ENCODE results near the gene BOD1.

The BOD1 gene

DNA sequence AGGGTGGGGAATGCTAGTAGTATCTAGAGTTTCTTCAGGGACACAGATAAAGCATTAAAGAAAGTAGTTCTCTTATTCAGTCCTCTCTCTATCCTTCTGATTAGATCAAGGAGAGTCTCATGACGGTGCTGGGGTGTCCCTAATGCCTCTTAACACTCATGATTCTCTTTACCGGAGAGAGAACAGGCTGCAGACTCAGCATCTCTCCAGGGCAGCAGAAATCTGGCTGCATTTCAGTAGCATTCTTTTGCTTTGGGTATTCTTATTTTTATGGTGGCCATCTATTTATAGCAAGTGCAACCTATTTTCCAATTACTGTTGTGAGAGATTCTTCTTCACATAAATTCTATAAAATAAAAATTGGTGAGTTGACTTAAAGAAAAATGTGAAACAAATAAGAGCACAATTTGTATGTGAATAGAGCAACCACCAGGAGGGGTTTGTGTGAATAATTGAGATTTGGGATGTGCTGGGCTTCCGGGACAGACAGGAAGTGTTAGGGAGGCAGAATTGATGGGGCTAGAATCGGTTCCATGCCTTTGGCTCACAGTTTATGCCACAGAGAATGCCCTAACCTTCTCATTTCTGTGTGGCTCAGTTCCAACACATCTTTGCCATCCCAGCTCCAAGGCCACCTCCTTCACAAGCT, 23.8 kb upstream of the BOD1 start:
- H3K36me3 ChIP-seq (ENCODE audit: control insufficient read depth, insufficient read depth, low read length), result no peaks in the 10 kb centered on the region
- no peaks in the 10 kb centered on the region for H3K27me3 ChIP-seq (replicated peaks; ENCODE audit: control insufficient read depth, insufficient read depth, low read length, poor library complexity, severe bottlenecking)
- H3K27ac ChIP-seq (ENCODE audit: insufficient read depth, low read length, poor library complexity, severe bottlenecking), result no peak overlapping the region
- no peaks in the 10 kb centered on the region for H3K9me3 ChIP-seq (ENCODE audit: control insufficient read depth, low read length)
- no peak overlapping the region for H3K4me3 ChIP-seq (ENCODE audit: insufficient read depth, low read depth, low read length, poor library complexity, severe bottlenecking)
- DNase-seq, result no peak
- H3K4me1 ChIP-seq (ENCODE audit: control insufficient read depth, insufficient read depth, low read length, poor library complexity, severe bottlenecking), result no peaks in the 10 kb centered on the region

DNA sequence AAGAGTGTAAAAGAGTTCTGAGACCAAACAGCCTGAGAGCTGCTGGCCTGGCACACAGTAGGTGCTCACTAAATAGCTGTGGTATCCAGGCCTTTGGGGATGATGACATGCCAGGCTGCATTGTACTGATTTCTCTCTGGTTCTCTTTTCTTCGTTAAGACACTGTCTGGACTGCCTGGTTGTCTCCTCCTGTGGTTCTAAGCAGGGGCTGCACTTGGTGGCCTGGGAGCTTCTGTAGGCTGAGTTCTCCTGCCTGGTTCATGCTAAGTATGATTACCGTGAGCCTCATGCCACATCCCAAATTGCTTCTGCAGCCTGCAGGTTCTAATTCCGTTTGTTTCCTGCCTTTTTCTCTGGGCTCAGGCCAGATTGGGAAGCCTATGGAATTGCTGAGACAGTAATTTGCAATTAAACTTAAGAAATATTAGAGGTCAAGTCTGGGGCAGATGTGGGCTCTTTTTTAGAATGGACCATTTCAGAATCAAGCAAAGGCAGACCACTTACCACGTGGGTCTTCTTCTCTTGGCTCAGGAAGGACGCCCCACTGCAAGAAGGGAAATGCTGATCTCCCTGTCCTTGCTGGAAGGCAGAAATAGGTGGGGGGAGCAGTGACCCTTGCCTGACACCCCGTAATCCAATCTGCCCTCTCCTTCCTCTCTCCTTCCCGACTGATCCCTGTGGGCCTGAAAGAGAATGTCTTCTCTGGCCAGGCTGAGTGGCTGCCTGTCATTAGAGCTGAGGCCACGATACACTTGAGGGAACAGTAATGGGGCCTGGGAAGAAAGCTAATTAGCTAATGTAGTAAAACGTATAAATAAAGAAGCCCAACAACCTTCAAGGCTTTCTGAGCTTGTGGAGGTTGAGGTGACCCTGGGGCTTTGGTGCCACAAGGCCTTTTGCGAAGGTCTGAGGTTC, 21.9 kb upstream of the BOD1 start:
- DNase-seq, result no peak
- Histone ChIP-seq H3K4me1 (ENCODE audit: control insufficient read depth, insufficient read depth, low read length, poor library complexity, severe bottlenecking) (no peaks in the 10 kb centered on the region), H3K27me3 (replicated peaks; ENCODE audit: control insufficient read depth, insufficient read depth, low read length, poor library complexity, severe bottlenecking) (no peaks in the 10 kb centered on the region), H3K36me3 (ENCODE audit: control insufficient read depth, insufficient read depth, low read length) (no peaks in the 10 kb centered on the region), H3K4me3 (ENCODE audit: insufficient read depth, low read depth, low read length, poor library complexity, severe bottlenecking) (no peak overlapping the region), H3K9me3 (ENCODE audit: control insufficient read depth, low read length) (no peaks in the 10 kb centered on the region), H3K27ac (ENCODE audit: insufficient read depth, low read length, poor library complexity, severe bottlenecking) (no peak overlapping the region)

DNA sequence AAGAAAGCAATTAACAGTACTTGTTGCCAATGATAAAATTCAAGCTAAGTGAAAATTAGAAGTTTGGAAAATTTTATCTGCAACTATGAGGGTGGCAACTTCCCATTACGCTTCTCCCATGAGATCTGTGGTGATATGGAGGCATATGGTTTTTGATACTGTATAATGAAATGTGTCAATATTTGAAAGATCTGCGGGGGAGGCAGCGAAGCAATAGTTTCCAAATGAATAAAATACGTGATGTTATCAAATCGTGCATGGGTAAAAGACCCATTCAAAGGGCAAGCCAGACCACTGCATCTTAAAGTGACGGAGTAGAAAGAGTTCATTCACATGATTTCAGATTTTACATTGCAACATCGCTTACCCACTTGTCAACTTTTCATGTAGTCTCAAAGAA, 20.9 kb upstream of the BOD1 start:
- no peaks in the 10 kb centered on the region for H3K9me3 ChIP-seq (ENCODE audit: control insufficient read depth, low read length)
- H3K4me3 ChIP-seq (ENCODE audit: insufficient read depth, low read depth, low read length, poor library complexity, severe bottlenecking), result no peak overlapping the region
- no peak overlapping the region for H3K27ac ChIP-seq (ENCODE audit: insufficient read depth, low read length, poor library complexity, severe bottlenecking)
- H3K36me3 ChIP-seq (ENCODE audit: control insufficient read depth, insufficient read depth, low read length), result no peaks in the 10 kb centered on the region
- no peak for DNase-seq
- H3K27me3 ChIP-seq (replicated peaks; ENCODE audit: control insufficient read depth, insufficient read depth, low read length, poor library complexity, severe bottlenecking), result no peaks in the 10 kb centered on the region
- H3K4me1 ChIP-seq (ENCODE audit: control insufficient read depth, insufficient read depth, low read length, poor library complexity, severe bottlenecking), result no peaks in the 10 kb centered on the region

DNA sequence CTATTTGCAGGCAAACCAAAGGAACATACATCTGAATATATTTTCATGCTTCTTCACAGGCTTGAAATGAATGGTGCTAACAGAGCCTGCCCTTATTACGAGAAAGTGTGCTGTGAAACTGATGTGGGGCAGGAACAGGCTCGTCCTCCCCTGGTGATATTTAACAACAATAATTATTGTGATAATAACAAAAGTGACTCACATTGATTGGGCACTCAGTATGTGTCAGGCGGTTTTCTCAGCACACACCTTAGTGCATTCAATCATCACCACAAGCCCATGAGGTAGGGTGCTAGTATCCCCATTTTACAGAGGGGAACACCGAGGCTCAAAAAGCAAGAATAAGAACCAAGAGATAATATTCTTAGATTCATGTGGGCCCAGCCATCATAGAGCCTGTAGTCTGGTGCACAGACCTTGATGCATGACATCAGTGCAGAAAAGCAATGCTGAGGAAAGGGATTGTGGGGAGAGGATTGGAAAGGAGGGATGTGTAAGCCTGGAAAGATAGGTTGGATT, 18.1 kb upstream of the BOD1 start:
- Histone ChIP-seq H3K36me3 (ENCODE audit: control insufficient read depth, insufficient read depth, low read length) (no peaks in the 10 kb centered on the region), H3K27me3 (replicated peaks; ENCODE audit: control insufficient read depth, insufficient read depth, low read length, poor library complexity, severe bottlenecking) (no peaks in the 10 kb centered on the region), H3K4me3 (ENCODE audit: insufficient read depth, low read depth, low read length, poor library complexity, severe bottlenecking) (no peak overlapping the region), H3K9me3 (ENCODE audit: control insufficient read depth, low read length) (no peaks in the 10 kb centered on the region), H3K27ac (ENCODE audit: insufficient read depth, low read length, poor library complexity, severe bottlenecking) (no peak overlapping the region), H3K4me1 (ENCODE audit: control insufficient read depth, insufficient read depth, low read length, poor library complexity, severe bottlenecking) (no peaks in the 10 kb centered on the region)
- no peak for DNase-seq

DNA sequence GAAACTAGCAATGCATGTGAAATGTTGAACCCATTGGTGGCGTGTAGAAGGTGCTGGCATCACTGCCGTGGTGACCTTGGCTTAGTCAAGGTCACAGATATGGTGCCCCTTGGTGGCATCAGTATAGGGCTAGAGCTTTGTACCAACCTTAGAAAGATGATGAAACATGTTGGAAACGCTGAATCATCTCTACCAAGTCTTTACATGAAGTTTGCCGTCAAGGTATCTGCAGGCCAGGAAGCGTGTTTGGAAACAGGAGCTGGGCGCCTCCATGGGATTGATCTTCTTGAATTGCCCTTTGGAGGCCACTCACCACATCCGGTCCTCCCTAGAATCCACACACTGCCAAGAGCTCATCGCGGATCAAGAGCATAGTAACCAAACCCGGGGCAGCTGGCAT, 16.9 kb upstream of the BOD1 start:
- no peak overlapping the region for H3K4me3 ChIP-seq (ENCODE audit: insufficient read depth, low read depth, low read length, poor library complexity, severe bottlenecking)
- no peaks in the 10 kb centered on the region for H3K4me1 ChIP-seq (ENCODE audit: control insufficient read depth, insufficient read depth, low read length, poor library complexity, severe bottlenecking)
- no peaks in the 10 kb centered on the region for H3K27me3 ChIP-seq (replicated peaks; ENCODE audit: control insufficient read depth, insufficient read depth, low read length, poor library complexity, severe bottlenecking)
- H3K9me3 ChIP-seq (ENCODE audit: control insufficient read depth, low read length), result no peaks in the 10 kb centered on the region
- no peak for DNase-seq
- no peaks in the 10 kb centered on the region for H3K36me3 ChIP-seq (ENCODE audit: control insufficient read depth, insufficient read depth, low read length)
- no peak overlapping the region for H3K27ac ChIP-seq (ENCODE audit: insufficient read depth, low read length, poor library complexity, severe bottlenecking)

DNA sequence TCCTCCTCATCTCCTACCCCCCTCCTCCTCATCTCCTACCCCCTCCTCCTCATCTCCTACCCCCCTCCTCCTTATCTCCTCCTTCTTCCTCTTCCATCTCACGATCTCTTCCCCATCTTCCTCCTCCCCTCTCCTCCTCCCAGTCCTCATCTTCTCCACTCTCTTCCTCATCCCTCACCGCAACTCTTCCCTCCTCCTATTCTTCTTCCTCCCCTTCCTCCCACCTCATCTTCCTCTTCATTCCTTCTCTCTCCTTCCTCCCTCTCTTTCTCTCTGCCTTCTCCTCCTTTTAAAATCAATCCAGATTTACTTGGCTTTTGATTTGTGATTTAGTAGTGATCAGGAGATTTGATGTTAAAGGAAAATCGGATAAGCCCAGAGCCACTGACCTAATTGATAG, 15.0 kb upstream of the BOD1 start:
- H3K27ac ChIP-seq (ENCODE audit: insufficient read depth, low read length, poor library complexity, severe bottlenecking), result no peak overlapping the region
- no peak for DNase-seq
- no peaks in the 10 kb centered on the region for H3K36me3 ChIP-seq (ENCODE audit: control insufficient read depth, insufficient read depth, low read length)
- H3K9me3 ChIP-seq (ENCODE audit: control insufficient read depth, low read length), result no peaks in the 10 kb centered on the region
- no peak overlapping the region for H3K4me3 ChIP-seq (ENCODE audit: insufficient read depth, low read depth, low read length, poor library complexity, severe bottlenecking)
- H3K27me3 ChIP-seq (replicated peaks; ENCODE audit: control insufficient read depth, insufficient read depth, low read length, poor library complexity, severe bottlenecking), result no peaks in the 10 kb centered on the region
- no peaks in the 10 kb centered on the region for H3K4me1 ChIP-seq (ENCODE audit: control insufficient read depth, insufficient read depth, low read length, poor library complexity, severe bottlenecking)

DNA sequence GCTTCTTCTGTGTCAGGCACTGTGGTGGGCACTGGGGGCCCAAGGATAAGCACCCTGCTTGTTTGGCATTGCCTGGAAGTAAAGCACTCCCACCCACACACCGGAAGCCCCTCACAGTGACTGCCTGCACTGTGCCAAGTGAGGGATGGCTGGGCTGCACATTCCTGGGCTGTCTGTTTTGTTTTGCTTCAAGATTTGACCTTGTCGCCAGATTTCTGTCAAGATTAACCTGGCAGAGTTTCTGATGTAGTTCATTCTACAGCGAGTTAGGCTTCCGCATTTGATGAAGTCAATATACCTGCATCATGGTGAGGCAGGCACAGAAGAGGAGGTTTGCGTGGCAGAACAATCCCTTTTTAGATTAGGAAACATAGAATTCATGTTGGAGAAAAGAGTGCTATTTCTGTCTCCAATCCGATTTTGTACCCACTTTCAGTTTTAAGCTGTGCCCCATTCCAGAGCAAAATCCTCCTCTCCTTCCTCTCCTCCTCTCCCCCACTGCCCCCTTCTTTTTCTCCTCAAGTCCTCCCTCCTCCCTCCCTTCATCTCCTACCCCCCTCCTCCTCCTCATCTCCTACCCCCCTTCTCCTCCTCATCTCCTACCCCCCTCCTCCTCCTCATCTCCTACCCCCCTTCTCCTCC, 14.4 kb upstream of the BOD1 start:
- Histone ChIP-seq H3K4me3 (ENCODE audit: insufficient read depth, low read depth, low read length, poor library complexity, severe bottlenecking) (no peak overlapping the region), H3K36me3 (ENCODE audit: control insufficient read depth, insufficient read depth, low read length) (no peaks in the 10 kb centered on the region), H3K27ac (ENCODE audit: insufficient read depth, low read length, poor library complexity, severe bottlenecking) (no peak overlapping the region), H3K27me3 (replicated peaks; ENCODE audit: control insufficient read depth, insufficient read depth, low read length, poor library complexity, severe bottlenecking) (no peaks in the 10 kb centered on the region), H3K9me3 (ENCODE audit: control insufficient read depth, low read length) (no peaks in the 10 kb centered on the region), H3K4me1 (ENCODE audit: control insufficient read depth, insufficient read depth, low read length, poor library complexity, severe bottlenecking) (no peaks in the 10 kb centered on the region)
- no peak for DNase-seq

DNA sequence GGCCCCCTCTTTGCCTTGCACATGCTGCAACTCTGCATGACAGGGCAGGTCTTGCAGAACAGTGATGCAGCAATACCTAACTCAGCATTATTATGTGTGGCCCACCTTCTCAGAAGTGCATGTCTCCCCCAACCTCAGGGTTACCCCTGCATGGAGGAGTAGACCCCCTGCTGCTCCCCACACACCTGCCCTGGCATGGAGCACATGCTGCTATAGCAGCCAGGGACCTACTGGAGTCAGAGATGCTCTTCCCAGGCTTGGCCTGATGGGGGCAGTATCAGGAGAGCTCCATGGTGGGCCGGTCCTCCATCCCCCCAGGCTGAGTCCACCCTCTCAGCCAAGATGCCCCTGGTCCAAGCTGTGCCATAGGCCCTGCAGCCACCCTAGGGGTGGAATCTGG, 13.2 kb upstream of the BOD1 start:
- no peaks in the 10 kb centered on the region for H3K36me3 ChIP-seq (ENCODE audit: control insufficient read depth, insufficient read depth, low read length)
- no peaks in the 10 kb centered on the region for H3K9me3 ChIP-seq (ENCODE audit: control insufficient read depth, low read length)
- H3K27me3 ChIP-seq (replicated peaks; ENCODE audit: control insufficient read depth, insufficient read depth, low read length, poor library complexity, severe bottlenecking), result no peaks in the 10 kb centered on the region
- no peak overlapping the region for H3K4me3 ChIP-seq (ENCODE audit: insufficient read depth, low read depth, low read length, poor library complexity, severe bottlenecking)
- no peaks in the 10 kb centered on the region for H3K4me1 ChIP-seq (ENCODE audit: control insufficient read depth, insufficient read depth, low read length, poor library complexity, severe bottlenecking)
- DNase-seq, result no peak
- H3K27ac ChIP-seq (ENCODE audit: insufficient read depth, low read length, poor library complexity, severe bottlenecking), result no peak overlapping the region

DNA sequence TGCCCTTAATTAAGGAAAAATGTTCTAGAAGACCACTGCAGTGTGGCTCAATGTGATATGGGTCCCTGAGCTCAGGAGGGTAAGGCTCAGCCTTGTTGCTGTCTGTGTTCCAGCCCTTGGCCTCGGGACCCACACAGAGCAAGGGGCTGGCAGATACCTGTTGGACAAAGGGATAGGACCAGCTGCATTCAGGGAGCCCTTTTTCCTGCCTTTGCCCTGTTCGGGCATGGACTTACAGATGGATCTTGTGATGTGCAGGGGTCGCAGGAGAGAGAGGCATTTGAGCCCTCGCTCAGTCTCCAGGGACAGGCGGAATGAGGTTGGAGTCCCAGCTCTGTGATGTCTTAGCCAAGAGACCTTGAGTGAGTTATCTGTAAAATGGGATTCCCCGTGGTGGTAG, 12.1 kb upstream of the BOD1 start:
- Histone ChIP-seq H3K27ac (ENCODE audit: insufficient read depth, low read length, poor library complexity, severe bottlenecking) (no peak overlapping the region), H3K4me3 (ENCODE audit: insufficient read depth, low read depth, low read length, poor library complexity, severe bottlenecking) (no peak overlapping the region), H3K36me3 (ENCODE audit: control insufficient read depth, insufficient read depth, low read length) (no peaks in the 10 kb centered on the region), H3K9me3 (ENCODE audit: control insufficient read depth, low read length) (no peaks in the 10 kb centered on the region), H3K27me3 (replicated peaks; ENCODE audit: control insufficient read depth, insufficient read depth, low read length, poor library complexity, severe bottlenecking) (no peaks in the 10 kb centered on the region), H3K4me1 (ENCODE audit: control insufficient read depth, insufficient read depth, low read length, poor library complexity, severe bottlenecking) (no peaks in the 10 kb centered on the region)
- no peak for DNase-seq

Data from effector memory CD4-positive, alpha-beta T cell (primary cell).